GM18858 (cell line): ENCODE measurements around the gene LYRM1.
"Not testable (repeated sequence)": the region's sequence is repeated elsewhere in the genome, so short reads cannot be mapped to it uniquely, and the experiment has no call there.

ENCODE experiments used
- ATAC-seq: cut with Tn5 transposase; IDR thresholded peaks from one replicate; pipeline ENCODE4 v1.9.1; 2021; ENCODE audit not compliant: unreplicated experiment

The LYRM1 gene

DNA sequence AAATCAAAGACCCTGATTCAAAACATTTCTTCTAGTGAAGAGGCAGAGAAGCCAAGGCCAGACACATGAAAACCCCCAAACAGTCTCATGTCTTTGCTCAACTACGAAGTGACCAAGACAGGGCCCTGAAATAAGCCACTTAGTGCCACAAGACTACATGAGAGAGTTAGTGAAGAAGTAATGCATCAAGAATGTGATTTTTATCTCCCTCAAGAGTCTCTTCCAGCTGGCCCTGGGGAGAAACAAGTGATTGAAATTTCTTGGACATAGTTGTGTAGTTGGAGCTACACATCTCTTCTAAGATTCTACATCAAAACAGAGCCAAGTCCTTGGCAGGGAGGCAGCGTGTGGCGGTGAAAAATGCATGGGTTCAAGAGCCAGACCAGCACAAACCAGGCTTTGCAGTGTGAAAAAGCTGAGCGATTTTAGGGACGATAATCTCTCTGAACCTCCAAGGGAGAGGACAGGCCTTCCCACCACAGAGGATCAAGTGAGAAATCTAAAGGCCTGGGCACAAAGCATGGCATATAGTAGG, 30.6 kb downstream of the LYRM1 start:
- no peak for ATAC-seq

DNA sequence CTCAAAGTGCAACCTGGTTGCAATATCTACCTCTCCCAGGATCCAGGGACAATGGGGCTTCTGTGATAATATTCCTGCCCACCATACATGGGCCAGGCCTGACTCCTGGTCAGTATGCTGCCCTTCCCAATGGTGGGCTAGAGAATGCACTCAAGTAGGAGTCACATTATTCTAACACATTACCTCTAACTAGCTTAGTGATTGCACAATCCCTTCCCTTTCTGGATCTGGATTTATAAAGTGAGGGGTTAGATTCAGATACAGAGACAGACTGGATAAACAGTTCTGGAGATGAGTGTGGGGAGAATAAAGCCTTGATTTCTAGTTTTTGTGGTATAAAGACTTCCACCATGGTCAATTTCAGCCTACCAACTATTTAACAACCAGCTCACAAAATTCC, 33.0 kb downstream of the LYRM1 start:
- no peak for ATAC-seq

DNA sequence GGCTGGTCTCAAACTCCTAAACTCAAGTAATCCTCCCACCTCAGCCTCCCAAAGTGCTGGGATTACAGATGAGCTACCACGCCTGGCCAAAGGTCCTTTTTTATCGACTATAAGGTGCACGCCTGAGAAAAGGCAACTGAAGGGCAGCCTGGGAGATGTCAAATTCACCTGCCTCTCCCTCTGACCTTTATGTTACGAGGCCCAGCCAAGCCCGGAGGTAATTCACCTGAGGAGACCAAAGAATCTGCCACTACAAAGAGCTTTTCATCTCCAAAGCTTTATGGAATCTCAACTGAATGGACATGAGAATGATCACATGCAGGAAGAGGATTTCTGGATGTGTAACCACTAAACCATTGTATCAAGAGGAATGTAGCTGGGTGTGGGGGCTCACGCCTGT, 37.2 kb downstream of the LYRM1 start:
- ATAC-seq, result no peak

DNA sequence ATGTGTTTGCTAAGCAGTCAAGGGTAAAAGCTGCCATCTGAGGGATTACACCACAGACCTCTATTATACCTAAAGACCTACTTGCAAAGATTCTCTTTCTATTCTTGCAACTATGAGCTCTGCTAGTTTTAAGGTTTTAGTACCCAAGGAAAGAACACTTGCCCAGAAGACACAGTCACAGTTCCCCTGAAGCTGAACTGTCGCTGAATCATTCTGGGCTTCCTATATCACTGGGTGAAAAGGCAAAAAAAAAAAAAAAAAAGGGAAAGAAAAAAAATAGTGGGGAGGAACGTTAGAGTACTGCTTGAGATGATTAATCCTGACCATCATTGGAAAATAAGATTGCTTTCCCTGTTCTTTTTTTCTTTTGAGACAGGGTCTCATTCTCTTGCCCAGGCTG, 37.9 kb downstream of the LYRM1 start:
- no peak for ATAC-seq

DNA sequence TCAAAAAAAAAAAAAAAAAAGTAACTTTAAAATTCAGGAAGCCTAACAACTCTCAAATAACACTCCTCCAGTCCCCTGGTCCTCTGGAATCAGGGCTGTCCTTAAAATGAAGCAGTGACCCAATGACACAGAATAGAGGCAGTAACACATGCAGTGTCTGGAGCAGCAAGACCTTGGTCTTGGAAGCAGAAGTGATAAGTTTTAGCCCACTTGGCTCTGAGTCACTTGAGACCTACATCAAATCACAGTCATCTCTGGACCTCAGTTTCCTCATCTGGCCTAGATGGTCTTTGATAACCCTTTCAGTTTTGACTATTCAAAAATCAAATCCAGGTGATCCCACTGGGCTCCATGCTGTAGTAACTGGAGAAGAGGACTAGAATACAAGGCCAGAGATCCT, 39.0 kb downstream of the LYRM1 start:
- no peak for ATAC-seq

DNA sequence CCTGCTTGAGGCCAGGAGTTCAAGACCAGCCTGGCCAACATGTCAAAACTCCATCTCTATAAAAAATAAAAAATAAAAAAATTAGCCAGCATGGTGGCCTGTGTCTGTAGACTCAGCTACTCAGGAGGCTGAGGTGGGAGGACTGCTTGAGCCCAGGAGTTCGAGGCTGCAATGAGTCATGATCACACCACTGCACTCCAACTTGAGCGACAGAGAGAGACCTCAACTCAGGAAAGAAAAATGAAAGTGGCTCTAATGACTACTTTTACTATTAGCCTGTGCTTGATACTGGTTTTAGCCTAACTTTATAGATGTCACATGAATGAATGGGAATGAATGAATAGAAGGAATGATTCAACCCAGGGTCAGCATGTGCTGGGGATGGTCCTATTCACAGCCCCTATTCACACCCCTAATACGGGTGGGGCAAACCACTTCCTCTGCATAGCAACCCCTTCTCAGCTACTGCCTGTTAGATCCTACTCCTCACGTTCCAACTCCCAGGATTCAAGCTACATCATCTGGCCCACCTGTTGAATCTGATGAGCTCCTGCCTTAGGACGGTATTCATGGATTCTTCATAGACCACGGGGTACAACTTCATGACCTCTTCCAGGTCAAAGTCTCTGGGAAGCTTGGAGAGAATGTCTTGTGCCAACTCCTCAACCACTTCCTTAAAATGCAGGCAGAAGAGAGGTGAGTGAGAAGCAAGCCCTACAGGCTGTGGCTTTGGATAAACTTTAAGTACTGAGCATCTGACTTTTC, 40.5 kb downstream of the LYRM1 start:
- no peak for ATAC-seq

DNA sequence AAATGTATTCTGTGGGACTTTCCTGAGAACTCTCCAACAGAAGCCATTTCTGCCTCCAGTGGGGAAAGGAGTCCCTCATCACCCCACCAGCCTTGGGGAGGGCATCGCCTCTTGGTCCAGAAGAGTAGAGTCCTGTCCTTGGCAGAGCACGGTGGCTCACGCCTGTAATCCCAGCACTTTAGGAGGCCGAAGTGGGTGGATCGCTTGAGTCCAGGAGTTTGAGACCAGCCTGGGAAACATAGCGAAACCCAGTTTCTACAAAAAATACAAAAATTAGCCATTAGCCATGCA, 41.0 kb downstream of the LYRM1 start:
- ATAC-seq, result no peak

DNA sequence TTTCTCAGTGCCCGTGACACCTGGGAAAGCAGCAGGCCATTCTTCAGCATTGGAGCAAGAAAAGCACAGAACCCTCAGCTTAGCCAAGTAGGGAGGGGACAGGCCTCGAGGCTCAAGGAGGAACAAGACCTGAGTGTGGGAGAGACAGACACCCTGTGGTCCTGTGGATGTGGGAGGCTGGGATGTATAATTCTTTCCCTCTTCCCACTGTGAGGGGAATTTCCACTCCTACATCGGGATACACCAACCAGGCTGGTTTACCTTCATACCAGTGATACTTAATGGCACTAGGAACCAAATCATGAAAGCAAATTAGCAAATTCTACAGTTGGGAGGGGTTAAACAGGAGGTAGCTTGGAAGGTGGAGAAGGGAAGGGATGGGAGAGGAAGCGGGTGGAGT, 41.7 kb downstream of the LYRM1 start:
- no peak for ATAC-seq

DNA sequence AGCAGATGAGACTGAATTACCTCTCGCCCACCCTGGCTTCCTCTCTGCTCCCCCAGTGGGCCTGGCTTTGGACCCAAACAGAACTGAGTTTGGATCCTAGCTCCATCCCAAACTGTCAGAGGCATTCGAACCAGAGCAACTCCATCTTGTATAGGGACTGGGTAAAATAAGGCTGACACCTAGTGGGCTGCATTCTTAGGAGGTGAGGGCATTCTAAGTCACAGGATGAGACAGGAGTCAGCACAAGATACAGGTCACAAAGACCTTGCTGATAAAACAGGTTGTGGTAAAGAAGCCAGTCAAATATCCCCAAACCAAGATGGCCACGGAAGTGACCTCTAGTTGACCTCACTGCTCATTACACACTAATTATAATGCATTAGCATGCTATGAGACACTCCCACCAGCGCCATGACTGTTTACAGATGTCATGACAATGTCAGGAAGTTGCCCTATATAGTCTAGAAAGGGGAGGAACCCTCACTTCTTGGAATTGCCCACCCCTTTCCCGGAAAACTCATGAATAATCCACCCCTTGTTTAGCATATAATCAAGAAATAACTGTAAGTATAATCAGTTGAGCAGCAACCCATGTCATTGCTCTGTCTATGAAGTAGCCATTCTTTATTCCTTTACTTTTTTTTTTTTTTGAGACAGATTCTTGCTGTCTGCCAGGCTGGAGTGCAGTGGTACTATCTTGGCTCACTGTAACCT, 44.4 kb downstream of the LYRM1 start:
- ATAC-seq, result no peak

DNA sequence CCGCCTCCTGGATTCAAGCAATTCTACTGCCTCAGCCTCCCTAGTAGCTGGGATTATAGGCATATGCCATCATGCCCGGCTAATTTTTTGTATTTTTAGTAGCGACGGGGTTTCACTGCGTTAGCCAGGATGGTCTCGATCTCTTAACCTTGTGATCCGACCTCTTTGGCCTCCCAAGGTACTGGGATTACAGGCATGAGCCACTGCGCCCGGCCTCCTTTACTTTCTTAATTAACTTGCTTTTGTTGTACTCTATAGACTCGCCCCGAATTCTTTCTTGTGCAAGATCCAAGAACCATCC, 45.0 kb downstream of the LYRM1 start:
- ATAC-seq, result not testable (repeated sequence)

DNA sequence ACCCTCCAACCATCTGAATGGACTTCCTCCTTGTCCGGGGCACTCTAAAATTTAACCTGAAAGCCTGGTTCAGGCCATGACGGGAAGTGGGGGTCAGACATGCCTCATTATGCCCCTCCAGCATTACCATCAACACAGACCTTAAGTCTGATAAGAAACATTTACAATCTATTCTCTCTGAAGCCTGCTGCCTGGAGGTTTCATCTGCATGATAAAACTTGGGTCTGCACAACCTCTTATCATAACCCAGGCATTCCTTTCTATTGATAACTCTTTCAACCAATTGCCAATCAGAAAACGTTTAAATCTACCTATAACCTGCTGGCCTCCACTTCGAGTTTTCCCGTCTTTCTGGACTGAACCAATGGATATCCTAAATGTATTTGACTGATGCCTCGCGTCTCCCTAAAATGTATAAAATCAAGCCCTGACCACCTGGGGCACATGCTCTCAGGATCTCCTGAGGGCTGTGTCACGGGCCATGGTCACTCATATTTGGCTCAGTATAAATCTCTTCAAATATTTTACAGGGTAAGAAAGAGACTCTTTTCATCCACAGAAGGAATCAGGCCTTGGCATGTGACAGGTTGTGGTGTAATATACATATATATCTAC, 45.6 kb downstream of the LYRM1 start:
- ATAC-seq, result no peak

DNA sequence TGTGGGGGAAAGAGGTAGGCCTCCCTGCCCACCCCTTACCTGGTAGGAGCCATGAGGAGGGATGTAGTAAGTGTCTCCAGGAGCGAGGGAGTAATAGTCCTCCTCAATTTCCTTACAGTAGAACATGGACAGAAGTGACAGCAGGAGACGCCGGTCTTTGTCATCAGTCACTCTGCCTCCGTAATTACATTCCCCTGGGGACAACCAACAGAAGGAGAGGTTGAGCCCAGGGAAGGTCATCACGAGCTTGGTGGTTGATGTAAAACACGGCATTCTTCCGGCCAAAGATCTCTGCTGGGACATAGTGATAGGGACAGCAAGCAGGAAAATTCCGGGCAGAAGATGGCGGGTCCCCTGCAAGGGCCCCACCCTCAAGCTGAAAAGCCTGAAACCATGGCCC, 47.9 kb downstream of the LYRM1 start:
- ATAC-seq, result no peak

DNA sequence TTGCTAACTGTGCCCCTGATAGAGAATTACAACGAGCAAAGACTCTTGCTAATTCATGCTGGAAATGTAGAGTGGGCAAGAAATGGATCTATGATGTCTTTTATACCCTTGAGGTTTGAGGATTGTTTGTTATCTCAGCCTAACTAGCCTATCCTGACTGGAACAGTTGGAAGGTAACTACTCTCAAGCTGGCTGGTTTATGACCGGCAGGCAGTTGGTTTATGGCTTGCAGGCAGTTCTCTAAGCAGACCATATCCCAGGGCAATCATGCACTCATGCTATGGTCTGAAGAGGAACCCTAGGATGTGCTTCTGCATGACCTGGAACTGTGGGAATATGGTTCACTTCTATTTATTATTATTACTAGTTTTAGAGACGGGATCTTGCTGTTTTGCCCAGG, 49.1 kb downstream of the LYRM1 start:
- ATAC-seq, result no peak

DNA sequence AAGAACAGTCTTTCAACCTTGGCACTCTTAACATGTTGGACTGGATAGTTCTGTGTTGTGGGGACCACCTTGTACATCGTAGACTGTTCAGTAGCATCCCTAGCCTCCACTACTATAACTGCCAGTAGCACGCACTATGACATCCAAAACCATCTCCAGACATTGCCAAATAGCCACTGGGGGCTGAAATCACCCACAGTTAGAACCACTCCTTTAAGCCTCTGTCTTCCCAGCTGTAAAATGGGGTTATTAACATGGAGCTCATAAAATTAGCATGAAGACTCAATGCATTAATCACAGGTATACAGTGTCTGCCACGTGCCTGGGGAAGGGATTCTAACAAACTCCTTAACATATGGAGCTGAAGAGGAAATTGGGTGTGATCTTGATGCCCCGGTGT, 49.7 kb downstream of the LYRM1 start:
- ATAC-seq, result no peak

DNA sequence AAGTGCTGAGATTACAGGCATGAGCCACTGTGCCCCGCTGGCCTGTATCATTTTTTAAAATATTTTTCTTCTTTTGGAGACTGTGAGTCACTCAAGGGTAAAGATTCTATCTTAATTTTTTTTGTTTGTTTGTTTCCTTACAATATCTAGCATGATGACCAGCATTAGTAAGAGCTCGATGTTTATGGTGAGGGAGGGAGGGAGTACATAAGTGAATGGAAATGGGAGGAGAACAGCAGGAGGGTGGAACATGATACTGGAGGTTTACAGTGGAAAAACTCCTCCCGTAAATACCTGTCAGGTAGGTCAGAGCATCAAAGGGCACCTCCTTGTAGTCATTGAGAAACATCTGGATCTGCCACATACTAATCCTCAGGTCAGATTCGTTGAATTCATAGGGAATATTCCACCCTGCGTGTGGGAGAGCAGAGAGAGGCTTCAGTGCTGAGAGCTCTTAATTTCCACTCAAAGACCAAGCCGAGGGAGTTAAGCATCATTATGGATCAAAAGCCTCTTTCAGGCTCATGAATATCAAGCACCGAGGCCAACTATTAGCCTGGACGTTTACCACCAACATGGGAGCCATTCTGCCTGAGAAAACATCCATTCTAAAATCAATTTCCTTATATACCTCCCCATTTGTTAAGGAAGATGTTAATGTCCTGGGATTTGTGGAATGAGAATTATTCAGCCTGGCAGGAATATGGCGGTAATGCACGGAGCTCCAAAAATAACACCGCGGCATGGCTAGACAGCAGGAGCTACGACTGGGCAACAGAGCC, 51.8 kb downstream of the LYRM1 start:
- no peak for ATAC-seq

DNA sequence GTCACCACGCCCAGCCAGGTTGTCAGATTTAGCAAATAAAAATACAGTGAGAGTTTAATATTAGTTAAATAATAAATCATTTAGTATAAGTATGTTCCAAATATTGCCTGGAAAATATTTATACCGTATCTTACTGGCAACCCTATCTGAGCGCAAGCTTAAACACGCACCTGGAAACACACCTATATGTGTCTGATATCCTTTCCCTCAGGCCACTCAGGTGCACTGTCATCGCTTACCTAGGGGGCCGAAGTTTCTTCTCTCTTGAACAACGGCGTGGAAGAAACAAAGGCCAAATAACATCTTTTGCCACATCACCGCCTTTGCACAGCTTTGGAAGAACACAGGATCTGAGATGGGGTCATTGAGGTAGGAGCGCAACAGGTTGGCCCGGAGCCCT, 54.0 kb downstream of the LYRM1 start:
- ATAC-seq, result no peak

DNA sequence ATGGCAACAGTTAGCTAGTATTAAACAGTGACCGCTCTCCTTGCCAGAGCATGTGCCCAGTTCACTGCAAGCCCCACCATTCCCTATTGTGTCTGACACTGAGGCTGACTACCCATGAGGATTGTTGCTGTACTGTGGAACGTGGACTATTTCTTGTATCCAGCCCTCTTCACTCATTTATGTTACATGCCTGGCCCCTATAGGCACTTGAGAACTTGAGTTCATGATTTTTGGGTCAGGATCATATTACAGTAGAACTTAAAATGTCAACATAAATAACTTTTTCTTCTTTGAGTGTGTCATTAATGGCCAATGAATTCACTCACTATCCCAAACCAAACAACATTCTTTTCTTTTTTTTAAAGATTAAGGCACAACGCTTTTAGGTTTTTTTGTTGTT, 55.7 kb downstream of the LYRM1 start:
- no peak for ATAC-seq

DNA sequence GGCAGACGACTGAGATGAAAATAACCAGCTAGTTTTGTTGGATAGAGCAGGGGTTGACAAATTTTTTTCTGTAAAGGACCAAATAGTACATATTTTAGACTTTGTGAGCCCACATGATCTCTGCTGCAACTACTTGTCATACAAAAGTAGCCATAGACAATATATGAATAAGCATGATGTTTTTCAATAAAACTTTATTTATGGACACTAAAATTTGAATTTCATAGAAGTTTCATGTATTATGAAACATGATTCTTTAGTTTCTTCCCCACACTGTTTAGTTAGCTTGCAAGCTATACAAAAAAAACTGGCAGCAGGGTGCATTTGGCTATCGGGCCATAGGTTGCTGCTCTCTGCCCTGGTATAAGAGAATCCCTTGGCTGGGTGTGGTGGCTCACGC, 56.6 kb downstream of the LYRM1 start:
- ATAC-seq, result no peak

DNA sequence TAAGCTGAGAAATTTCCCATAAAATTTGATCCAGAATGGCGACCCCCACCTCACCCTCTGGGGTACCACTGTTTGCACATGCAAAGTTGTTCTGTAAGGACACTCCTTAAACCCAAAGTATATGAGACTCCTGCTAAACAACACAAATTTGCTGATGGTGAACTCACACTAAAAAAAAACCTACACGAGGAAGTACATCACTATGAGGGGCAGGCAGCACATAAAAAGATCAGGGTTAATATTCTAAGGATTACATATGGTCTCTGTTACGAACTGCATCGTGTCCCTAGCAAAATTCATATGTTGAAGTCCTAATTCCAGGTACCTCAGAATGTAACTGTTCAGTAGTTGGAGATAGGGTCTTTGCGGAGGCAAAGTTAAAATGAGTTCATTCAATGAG, 60.3 kb downstream of the LYRM1 start:
- ATAC-seq, result no peak

DNA sequence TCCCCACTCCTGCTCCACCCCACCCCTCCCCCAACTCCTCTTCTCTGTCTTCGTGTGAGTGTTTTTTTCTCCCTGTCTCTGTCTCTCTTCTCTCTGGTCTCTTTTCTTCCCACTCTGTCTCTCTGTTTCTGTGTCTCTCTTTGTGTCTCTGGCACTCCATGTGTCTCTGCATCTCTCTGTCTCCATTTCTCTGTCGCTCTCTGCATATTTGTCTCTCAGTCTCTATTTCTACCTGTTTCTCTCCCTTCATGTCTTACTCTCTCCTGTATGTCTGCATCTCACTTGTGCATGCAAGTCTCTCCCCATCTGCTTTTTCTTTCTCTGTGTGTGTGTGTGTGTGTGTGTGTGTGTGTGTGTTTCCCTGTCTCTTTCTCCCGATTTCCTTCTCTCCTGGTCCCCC, 68.2 kb downstream of the LYRM1 start:
- ATAC-seq, result no peak

DNA sequence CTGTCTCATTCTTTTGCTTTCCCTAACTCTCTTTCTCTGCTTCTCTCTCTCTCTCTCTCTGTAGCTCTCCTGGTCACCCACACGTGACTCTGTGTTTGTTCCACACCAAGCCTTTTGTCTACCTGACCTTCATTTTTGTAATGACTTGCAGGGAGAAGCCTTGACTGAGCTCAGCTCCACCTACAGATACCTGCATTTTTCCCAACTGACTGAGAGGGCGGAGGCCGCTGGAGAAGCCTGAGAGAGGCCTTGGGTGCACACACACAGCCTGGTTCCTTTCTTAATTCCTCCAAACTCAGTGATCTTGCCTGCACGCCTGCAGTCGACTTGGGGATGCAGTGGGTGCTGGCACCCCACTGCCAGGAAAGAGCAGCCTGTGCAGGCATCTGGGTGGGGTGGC, 68.8 kb downstream of the LYRM1 start:
- ATAC-seq, result no peak

DNA sequence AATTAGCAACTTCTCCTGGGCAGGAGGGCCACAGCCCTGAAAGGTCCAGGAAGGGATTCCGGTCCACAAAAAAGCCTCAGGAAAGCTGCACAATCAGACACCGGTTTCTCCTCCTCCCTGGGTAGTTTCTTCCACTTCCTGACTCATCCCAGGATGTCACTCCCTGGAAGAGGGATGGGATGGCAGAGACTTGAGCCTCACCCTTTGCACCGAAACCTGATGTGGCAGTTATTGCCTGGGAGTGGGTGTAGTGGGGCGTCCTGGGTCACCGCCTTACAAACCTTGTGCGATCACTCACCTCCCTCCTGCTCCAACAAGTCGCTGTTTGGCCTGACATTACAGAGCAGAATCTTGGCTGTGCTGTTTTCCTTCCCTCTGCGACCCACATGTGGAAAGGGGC, 70.8 kb downstream of the LYRM1 start:
- ATAC-seq, result no peak
